K562 (cell line): ENCODE measurements around the gene SLC39A11. TPM values are rescaled to one million over a fixed set of nuclear protein-coding genes. Genes with fewer than 3 reads are reported as not detected.

Source experiments
- ATF2 ChIP-seq: sonication (generic); formaldehyde crosslinking; IDR thresholded peaks from 2 replicates; pipeline ENCODE4 v1.8.1; 2022; ENCODE audit warnings: missing genetic modification reagents
- IRF1 ChIP-seq: sonication (generic); formaldehyde crosslinking; IDR thresholded peaks from 2 replicates; pipeline ENCODE4 v1.8.0; 2022; ENCODE audit warnings: missing genetic modification reagents, mild to moderate bottlenecking, borderline replicate concordance
- MAFF ChIP-seq: IDR thresholded peaks from 2 replicates; pipeline ENCODE4 v1.6.1; 2012; ENCODE audit warnings: low read length, improper control_type of control experiment
- MAFG ChIP-seq: fragments of 450-650 bp; conservative IDR thresholded peaks from 2 replicates; pipeline ENCODE4 v1.6.1; 2016; ENCODE audit warnings: missing genetic modification characterization, missing compliant biosample characterization
- MEF2D ChIP-seq: conservative IDR thresholded peaks from 2 replicates; pipeline ENCODE4 v1.6.1; 2016; ENCODE audit warnings: low read depth, missing genetic modification characterization, missing compliant biosample characterization
- MXD1 ChIP-seq: fragments of 250-450 bp; sonication (Bioruptor Pico); IDR thresholded peaks from 2 replicates; pipeline ENCODE4 v1.8.0; 2021; ENCODE audit warnings: borderline replicate concordance, mild to moderate bottlenecking, moderate library complexity; ENCODE audit not compliant: poor library complexity, severe bottlenecking
- NFE2 ChIP-seq: IDR thresholded peaks from 2 replicates; pipeline ENCODE4 v1.6.1; 2014; ENCODE audit warnings: antibody characterized with exemption, low read depth
- TCF7 ChIP-seq: sonication (generic); IDR thresholded peaks from 2 replicates; pipeline ENCODE4 v1.6.1; 2016; ENCODE audit warnings: antibody characterized with exemption, borderline replicate concordance
- TFE3 ChIP-seq: fragments of 450-650 bp; formaldehyde crosslinking; IDR thresholded peaks from 2 replicates; pipeline ENCODE4 v1.4.0; 2020; ENCODE audit warnings: mild to moderate bottlenecking, mixed read lengths
- THRA ChIP-seq: fragments of 450-650 bp; IDR thresholded peaks from 2 replicates; pipeline ENCODE4 v1.6.1; 2017; ENCODE audit warnings: mild to moderate bottlenecking, moderate library complexity
- ZNF184 ChIP-seq: sonication (generic); formaldehyde crosslinking; IDR thresholded peaks from 2 replicates; pipeline ENCODE4 v1.5.0; 2020; ENCODE audit warnings: missing genetic modification reagents
- ZNF316 ChIP-seq: fragments of 450-650 bp; IDR thresholded peaks from 2 replicates; pipeline ENCODE4 v1.6.1; 2016
- polyA plus RNA-seq, 8 experiments: library from polyadenylated mRNA; depleted of rRNA in 4 of 8; stranded (reverse) in 5 of 8; unstranded in 3 of 8; fragments of >200 nt; fragmentation: Nextera tagmentation in 2 of 8; fragmentation: Illumina TruSeq in 1 of 8; extraction: Ambion mirVana in 2 of 8; extraction: Trizol in 1 of 8; gene quantifications; 2 replicates each; pipeline versions ENCODE4 v1.2.1 to v1.2.3, GENCODE V29; 2011 to 2014; ENCODE audit warnings: inconsistent platforms in 1 of 8, missing spikeins in 1 of 8
- total RNA-seq, 7 experiments: library from RNA; depleted of rRNA in 6 of 7; stranded (reverse); fragments of >200 nt in 6 of 7; fragmentation: Illumina TruSeq in 2 of 7; extraction: Trizol in 2 of 7; gene quantifications; 2 replicates each; pipeline versions ENCODE4 v1.2.1 to v1.2.3, GENCODE V29; 2011 to 2021; ENCODE audit warnings: low replicate concordance in 1 of 7

Gene SLC39A11
- total and polyA plus RNA-seq, 9 of the 15 experiments (the other 6 are each of a cell fraction or from before 2014, with no cell fraction given), result 10.5 to 26.4 (median 13.4) TPM

GRCh38 chr17:73126716-73127473 lies 34.4 kb upstream of the SLC39A11 start (continued):
- TF ChIP-seq ATF2, result no peak
- TF ChIP-seq MAFF, result peak; percentile 4; the same call in 1 of the 2 replicates
- TF ChIP-seq ZNF316, result peak; percentile 57; the same call in 1 of the 2 replicates
- no peak for TF ChIP-seq TCF7
- no peak for TF ChIP-seq ZNF184
- peak; percentile 63; the same call in 1 of the 2 replicates for TF ChIP-seq NFE2
- TF ChIP-seq MAFG (tag), result peak; percentile 64
- no peak for TF ChIP-seq MXD1 (CRISPR knock-in tag)
- no peak for TF ChIP-seq IRF1
- no peak for TF ChIP-seq MEF2D
- no peak for TF ChIP-seq THRA
- TF ChIP-seq TFE3, result no peak
